ENCODE data around the gene ZNF106. TPM values are rescaled to one million over a fixed set of nuclear protein-coding genes. Genes with fewer than 3 reads are reported as not detected.

Gene ZNF106
- total RNA-seq, 1 experiment from 2014 or later, result 28.5 TPM

DNA sequence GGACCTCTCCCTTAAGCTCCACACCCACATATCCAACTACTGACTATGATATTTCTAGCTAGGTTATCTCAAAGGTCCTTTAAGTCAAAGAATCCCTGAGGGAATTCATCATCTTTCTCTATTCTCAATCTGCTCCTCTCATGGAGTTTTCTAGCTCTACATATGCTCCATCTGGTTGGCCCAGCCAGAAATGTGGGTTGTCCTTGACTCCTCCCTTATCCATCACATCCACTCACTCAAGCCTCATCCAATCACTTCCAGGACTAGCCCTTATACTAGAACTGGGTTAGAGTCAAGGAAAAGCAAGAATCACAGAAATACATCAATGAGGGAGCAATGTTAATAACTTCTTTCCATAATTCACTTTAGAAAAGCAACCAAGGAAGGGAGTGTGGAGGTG lies 45.4 kb downstream of the ZNF106 start (continued):
- TF ChIP-seq EGR1 (IDR thresholded peaks at IDR 0.05; ENCODE audit: low read depth), result no peak

DNA sequence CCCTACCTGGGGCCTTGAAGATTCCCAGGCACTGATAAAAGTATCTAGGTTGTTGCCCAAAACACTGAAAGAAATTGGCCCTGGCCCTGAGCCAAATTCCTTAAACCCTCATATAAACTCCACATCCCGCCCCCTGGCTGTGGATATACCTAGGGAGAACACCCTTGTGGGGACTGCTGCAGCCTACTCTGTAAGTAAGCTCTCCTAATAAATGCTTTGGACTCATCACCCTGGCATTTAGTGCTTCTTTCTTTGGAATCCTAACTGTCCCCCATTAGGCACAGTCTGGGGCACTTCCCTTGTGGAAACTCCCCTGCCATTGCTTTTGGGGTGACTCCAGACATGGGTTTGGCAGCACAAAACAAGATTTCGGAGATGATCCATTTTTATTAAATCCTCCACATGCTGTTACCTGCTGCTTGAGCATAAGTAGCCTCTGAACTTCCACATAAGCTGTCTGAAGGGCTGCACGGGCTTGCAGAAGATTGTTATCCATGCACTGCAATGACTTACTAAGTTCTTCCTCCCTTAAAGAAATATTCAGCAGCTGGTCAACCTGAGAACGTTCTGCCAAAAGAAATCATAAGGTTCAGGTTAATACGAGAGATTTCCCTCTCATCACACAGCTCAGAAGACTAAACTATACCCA lies 46.4 kb downstream of the ZNF106 start:
- no peaks in the 10 kb centered on the region for H4K20me1 ChIP-seq (ENCODE audit: insufficient read depth)
- intact Hi-C loops (cut with micrococcal nuclease), result no loop called here
- H3K9ac ChIP-seq (ENCODE audit: low read length), result no peak overlapping the region
- no peaks in the 10 kb centered on the region for H3K27me3 ChIP-seq (ENCODE audit: insufficient read depth, low read length)
- no peak overlapping the region for H3K27ac ChIP-seq (ENCODE audit: low read depth, low read length)
- no peak for ATAC-seq
- no peaks in the 10 kb centered on the region for H3K79me2 ChIP-seq (ENCODE audit: insufficient read depth, low read length)
- peaks cover 8 to 23% of the 10 kb centered on the region in 2 experiments; a peak in 2 of 4 replicates for H3K36me3 ChIP-seq (ENCODE audit: control insufficient read depth in 1 of 2, insufficient read depth in 2 of 2, low read length in 2 of 2)
- no peak for DNase-seq (ENCODE audit: low read depth, low spot score)
- H3K9me2 ChIP-seq (ENCODE audit: insufficient read depth), result no peaks in the 10 kb centered on the region
- no peak overlapping the region for H3K4me3 ChIP-seq (replicated peaks in 1 of 2; ENCODE audit: low read depth in 1 of 2, low read length in 2 of 2)
- no peaks in the 10 kb centered on the region for H3K9me3 ChIP-seq (ENCODE audit: control insufficient read depth in 1 of 2, insufficient read depth in 1 of 2, low read depth in 1 of 2, low read length in 2 of 2)
- RAD21 ChIA-PET (ENCODE audit: low non-redundant PET in 1 of 2, low total read pairs in 2 of 2, uncharacterized antibody in 2 of 2, unreplicated experiment in 2 of 2), result no interaction called here
- no peak for TF ChIP-seq CBX3 (IDR thresholded peaks at IDR 0.05; ENCODE audit: low read depth)
- no peak for TF ChIP-seq FOSL1 (IDR thresholded peaks at IDR 0.05; ENCODE audit: low read depth)
- no peak for TF ChIP-seq POLR2AphosphoS5 (IDR thresholded peaks at IDR 0.05; ENCODE audit: low read depth, low read length)
- no peak for TF ChIP-seq TCF7L2 (IDR thresholded peaks at IDR 0.05; ENCODE audit: borderline replicate concordance, extremely low read depth, insufficient read depth, insufficient read length)
- TF ChIP-seq ELF1 (IDR thresholded peaks at IDR 0.05; ENCODE audit: borderline replicate concordance, low read depth), result no peak
- no peak for TF ChIP-seq YY1 (IDR thresholded peaks at IDR 0.05; ENCODE audit: extremely low read depth, insufficient replicate concordance, low read depth, low read length)
- no peak overlapping the region for H3K4me2 ChIP-seq (ENCODE audit: low read length)
- CTCF ChIA-PET, result no interaction called here
- H3K4me1 ChIP-seq (ENCODE audit: control insufficient read depth in 1 of 2, insufficient read depth in 2 of 2, low read length in 2 of 2), result no peaks in the 10 kb centered on the region
- POLR2A ChIA-PET, result no interaction called here
- H2AFZ ChIP-seq (ENCODE audit: low read depth, low read length, poor library complexity, severe bottlenecking), result no peak overlapping the region
- no TSS peak for BruUV-seq (replicated peaks)
